Globus pallidus (tissue), 1 donor: Measurements from ENCODE around the gene PSD2.

Experiments
- DNase-seq: peaks from one replicate; pipeline ENCODE4 v3.0.0-alpha.2; 2015; ENCODE audit warnings: low spot score

Gene PSD2

DNA sequence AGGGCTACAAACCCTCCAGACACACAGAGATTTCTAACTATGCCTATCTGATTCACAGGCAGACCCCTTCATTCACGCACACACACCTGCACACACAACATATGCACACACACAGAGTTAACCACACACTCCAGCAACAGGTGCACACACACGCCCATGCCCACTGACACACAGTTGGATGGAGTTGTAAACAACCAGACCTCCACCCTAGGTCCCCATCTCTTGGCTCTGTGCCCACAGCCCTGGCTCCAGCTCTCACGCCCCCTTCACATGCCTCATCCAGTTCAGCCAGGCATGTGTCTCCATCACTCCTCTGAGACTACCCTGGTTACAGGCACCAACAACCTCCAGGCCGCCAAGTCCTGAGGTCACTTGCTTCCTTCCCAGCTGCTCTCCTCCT, 61.1 kb downstream of the PSD2 start:
- no peak for DNase-seq

DNA sequence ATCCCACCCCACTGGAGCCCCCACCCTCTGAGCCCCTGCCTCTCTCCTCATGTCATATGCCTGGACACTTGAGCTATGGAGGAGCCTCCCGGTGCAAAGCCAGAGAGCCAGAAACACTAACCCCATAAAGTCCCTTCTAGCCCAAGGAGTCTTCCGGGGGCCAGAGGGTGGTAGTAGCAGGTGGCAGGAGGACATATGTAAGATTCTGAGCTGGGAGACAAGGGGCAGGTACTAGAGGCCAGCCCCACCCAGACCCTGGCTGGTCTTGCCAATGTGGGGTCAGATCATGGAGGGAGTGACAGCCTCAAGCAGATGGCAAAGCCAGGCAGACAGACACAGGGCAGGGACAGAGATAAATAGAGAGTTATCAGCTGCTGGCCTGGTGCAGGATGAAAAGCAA, 63.4 kb downstream of the PSD2 start:
- no peak for DNase-seq

DNA sequence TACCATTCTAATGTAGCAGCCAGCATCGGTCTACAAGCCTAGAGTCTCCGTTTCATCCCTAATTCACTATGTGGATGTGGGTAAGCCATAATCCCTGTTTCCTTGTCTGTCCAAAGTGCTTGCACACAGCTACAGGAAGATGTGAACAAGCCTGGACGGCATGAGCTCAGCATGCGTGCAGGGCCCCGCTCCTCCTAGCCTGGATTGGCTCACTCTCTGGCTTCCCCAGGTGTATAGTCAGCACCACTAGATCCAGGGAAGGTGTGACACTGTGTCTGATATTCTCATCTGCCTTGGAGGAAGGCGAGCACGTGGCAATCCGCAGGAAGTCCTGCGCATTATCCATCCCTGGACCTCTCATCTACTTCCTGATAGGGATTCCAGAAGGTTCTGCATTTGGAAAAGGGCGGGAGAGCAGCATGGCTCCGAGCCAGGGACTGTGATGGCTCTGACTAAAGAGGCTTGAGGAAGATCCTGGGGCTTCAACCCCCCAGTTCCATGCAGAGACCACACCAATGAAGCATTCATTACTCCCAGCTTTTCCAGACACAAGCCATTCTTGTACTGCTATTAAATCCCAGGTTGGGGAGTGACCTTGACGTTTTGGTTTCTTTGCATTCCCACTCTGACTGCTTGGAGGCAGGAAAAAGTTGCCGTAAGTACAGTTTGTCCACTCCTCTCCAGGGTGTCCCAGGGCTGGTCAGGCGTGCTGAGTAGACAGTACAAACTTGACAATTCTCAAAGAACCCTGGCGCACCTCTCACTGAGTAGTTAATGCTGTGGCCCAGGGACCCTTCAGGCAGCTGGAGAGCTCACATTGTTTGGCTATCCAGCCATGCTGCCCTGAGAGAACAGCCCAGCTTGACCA, 65.6 kb downstream of the PSD2 start:
- DNase-seq: no peak

DNA sequence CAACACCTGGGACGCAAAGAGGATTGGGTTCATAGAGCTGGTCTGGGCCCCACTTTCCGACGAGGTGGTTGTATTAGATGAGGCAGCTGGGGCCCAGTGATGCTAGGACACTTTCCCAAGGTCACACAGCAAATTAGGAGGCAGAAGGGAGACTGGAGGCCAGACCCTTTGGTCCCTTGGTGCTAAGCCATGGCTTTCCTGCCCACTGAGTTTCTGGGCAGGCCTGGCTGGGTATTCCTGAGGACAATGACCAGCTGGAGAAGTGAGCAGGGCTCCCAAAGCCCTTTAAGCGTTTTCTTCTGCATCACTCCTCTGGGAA, 66.2 kb downstream of the PSD2 start:
- no peak for DNase-seq

DNA sequence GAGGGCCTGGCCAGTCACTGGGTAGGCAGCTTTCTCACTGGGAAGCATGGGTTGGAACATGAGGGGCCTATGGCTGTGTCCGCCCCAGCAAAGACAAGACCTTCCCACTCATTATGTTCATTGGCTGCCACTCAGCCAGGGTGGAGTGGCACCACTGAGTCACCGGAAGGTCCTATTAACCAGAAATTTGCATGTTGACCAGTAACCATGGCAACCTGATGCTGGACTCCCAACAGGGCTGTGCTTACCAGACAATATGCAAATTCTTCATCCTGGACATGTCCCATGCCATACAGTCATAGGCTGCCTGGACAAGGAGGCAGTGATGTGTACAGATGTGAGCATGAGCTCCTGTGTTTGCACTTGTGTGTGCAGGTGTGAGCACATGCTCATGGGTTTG, 66.7 kb downstream of the PSD2 start:
- no peak for DNase-seq

DNA sequence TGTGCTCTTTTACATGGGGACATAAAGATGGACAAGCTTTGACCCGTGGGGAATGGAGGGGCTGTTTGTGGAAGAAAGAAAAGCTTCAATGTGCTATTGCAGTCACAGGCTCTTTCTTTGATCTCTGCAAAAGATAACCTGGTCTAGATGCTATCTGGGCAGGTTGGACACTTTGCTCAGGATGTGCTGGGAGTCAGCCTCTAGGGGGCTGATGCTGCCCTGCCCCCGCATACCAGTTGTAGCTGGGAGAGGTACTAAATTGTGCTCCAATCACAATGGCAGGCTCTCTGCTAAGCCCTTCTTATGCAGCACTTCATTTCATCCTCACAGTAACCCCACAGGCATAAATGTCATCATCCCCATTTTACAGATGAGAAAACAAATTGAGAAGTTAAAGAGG, 67.2 kb downstream of the PSD2 start:
- DNase-seq: no peak

DNA sequence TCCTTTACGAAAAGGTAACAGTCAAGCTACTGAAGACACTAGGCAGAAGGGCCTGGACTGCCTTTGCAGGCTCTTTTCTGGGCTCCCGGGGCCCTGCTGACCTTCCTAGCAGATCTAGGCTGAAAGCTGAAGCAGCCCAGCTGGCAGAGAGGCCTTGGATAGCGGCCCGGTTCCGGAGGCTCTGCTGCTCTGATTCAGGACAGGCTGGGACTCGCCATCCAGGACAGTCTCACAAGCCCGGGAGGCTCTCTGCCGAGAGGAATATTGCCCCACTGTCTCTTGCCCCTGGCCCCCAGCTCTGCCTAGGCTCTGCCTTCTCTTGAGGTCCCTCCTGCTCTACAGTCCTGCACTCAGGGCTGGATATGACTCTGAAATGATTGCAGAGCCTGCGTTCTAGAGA, 67.8 kb downstream of the PSD2 start:
- peak; percentile 86 for DNase-seq

DNA sequence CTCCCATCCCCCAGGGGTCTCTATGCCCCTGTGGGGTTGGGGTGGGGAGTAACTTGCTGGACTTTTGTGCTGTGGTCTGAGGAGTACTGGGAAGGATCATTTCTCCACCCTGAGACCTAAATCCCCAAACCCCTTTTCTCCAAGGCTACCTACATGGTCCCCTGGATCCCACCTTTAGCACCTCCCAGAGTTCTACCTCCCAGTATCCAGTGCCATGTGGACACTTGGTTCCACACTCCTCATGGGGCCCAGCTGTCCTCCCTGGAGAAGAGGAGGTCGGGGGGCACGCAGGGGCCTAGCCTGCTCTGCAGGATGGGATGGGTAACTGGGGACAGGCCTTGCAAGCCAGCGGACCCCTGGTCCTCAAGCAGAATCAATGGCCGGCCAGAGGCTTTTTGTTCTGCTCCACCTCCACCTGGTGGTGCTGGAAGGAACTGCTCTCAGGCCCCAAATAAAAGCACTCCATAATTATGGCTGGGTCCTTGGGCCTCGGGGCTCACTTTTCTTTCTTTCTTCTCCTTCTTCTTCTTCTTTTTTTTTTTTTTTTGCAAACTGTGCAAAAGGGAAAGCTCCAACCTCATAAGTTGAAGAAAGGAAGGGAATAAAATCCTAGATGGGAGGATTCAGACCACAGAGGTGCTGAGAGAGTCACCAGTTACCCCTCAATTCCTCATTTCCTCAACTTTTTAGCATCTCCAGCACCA, 68.4 kb downstream of the PSD2 start:
- peak; percentile 77 for DNase-seq

DNA sequence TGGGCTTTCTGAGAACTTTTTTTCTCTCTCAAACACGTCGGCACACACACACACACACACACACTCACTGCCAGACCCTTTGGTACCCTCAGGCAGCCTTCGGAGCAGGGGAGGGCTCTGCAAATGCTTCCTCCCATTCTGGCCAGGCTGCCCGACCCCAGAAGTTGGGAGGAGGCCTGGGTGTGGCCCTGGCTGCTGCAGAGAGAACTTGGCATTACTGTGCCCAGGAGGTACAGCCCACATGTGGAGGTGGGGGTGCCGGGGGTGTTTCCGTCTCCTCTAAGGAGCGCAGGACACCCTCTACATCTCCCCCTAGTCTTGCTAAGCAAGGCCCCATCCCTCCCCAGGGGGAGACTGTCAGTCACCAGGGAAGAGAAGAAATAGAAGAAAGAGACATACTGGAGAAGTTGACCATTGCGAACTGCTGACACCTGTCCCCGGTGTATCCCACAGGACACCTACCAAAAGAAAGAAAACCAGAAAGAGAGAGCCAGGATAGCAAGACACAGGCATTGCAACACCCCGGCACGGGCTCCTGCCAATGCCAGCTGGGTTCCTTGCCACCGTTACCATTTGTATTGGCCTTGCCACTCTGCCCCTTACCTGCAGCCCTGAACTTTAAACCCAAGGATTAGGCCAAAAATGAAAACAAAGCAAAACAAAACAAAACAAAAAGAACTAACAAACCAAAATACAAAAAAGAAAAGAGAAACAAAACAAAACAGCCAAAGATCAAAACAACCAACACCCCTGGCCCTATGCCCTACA, 69.3 kb downstream of the PSD2 start:
- DNase-seq: no peak

DNA sequence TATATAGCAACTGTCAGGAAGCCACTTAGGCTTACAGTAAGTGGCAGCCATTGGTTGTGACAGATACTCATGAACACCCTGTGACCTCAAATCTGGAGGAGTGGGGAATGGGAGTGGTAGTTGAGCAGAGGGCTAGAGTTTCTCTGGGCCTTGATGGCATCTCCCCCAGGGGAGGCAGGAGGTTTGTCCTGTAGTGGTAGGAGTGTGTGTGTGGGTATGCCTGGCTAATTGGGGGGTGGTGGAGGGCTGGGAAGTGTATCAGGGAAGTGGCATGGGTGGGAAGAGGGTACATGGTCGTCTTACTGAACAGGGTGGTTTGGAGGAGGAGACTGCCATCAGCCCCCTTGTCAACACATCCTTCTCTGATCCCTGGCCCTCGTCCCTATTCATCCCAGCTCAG, 71.5 kb downstream of the PSD2 start:
- DNase-seq: no peak

DNA sequence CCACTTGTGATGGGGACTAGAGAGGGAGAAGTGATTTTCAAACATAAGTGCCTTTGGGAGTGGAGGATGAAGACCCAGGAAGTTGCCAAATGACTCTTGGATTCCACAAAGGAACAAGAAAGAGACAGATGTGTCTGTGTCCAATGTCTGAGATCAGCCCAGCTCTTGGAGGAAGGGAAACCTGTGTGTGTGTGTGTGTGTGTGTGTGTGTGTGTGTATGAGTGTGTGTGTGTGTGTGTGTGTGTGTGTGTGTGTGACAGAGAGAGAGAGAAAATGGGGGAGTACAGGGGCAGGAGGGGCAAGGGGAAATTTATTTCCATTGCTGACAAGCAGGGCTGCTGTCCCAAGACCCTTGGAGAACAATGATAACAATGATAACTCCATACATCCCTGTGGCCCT, 72.0 kb downstream of the PSD2 start:
- DNase-seq: no peak

DNA sequence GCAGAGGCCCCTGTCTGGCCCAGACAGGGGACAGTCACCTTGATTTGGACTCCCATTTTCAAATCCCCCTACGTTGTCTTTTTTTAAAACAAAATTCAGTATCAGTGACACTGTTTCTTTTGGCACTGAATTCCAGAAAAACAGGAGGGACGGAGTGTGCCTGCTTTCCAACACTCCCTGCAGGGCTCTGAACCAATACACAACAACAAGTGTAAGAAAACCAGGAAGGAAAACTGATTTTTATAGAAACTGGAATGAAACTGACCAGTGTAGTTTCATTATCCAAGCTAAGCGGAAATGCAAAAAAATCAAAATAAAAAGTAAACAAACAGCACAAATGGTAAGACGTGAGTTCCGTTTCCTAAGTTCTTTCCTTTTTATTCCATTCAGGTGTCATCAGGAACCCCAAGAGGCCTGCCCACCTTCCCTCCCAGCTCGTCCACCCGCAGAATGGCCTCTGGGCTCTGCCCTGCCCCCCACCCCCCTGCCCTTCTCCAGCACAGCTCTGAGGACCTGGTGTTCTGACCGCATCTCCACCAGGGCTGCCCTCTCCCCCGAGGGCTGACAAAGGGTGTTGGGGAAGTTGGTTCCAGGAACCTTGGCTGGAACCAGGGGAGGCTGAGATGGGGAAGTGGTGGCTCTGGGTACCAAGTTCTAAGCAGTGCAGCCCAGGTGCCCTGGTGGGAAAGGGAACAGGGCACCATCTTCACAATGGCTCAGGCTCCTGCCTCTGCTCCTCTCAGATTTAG, 73.6 kb downstream of the PSD2 start:
- no peak for DNase-seq

DNA sequence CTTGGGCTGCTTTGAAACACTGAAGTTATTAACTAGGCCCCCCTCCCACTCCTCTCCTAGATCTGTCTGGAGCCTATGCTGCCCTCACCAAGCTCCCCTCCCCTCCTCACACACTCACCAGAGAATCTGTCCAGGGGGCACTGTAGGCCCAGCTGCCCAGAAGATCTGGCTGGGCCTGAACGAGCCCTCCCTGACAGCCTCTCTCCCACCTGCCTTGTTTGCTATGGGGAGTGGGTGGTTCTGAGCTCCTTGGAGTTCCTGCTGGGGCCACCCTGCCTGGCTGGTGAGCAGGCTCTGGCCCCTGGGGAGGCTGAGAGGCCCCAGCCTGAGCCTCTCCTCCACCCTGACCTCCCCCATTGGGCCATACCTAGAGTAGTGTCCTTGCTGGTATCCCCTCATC, 75.1 kb downstream of the PSD2 start:
- no peak for DNase-seq

DNA sequence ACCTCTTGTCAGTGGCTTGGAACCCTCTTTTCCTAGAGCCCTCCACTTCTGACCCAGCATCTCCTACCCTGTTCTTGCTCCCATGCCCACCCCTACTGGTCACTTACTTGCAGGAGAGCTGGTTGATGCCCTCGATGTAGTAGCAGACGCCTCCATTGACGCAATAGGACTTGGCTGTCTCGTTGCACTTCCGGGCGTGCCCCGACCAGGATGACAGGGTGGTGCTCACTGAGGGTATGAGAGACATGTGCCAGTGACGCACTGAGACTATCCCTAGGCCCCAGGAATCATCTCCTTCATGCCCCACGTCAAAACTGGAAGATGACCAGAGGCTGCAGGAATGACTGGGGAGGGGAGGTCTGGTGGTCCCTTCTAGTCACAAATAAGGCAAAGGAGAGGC, 76.0 kb downstream of the PSD2 start:
- DNase-seq: no peak

DNA sequence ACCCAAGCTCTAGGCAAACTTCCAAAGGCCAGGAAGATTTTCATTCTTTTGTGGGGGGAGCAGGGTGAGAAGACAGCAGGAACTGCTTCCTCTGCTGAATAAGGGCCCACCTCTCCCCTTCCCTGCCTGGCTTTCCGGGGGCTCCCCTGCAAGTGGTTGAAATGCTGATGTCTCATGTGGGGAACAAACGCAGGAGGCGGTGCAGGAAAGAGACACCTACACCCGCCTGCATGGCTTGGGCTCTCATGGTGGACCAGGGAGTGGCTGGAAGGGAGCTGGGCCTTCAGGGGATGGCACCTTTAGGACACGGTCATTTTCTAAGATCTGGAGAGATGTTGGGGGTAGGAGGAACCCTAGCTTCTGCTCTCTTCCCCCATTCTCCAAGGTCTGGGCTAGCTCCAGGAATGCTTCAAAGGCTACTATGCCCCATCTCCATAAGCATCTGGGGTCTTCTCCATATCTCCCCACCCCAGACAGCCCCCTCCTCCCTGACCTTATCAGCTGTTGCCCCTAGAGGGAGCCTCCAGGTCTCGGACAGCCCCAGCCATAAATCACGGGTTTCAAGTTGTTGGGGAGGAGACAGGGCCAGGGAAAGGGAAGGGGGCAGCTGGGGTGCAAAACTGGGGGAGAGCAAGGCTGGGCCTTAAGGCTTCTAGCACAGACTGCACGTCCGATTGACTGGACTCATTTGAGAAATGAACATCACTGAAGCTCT, 76.6 kb downstream of the PSD2 start:
- no peak for DNase-seq

DNA sequence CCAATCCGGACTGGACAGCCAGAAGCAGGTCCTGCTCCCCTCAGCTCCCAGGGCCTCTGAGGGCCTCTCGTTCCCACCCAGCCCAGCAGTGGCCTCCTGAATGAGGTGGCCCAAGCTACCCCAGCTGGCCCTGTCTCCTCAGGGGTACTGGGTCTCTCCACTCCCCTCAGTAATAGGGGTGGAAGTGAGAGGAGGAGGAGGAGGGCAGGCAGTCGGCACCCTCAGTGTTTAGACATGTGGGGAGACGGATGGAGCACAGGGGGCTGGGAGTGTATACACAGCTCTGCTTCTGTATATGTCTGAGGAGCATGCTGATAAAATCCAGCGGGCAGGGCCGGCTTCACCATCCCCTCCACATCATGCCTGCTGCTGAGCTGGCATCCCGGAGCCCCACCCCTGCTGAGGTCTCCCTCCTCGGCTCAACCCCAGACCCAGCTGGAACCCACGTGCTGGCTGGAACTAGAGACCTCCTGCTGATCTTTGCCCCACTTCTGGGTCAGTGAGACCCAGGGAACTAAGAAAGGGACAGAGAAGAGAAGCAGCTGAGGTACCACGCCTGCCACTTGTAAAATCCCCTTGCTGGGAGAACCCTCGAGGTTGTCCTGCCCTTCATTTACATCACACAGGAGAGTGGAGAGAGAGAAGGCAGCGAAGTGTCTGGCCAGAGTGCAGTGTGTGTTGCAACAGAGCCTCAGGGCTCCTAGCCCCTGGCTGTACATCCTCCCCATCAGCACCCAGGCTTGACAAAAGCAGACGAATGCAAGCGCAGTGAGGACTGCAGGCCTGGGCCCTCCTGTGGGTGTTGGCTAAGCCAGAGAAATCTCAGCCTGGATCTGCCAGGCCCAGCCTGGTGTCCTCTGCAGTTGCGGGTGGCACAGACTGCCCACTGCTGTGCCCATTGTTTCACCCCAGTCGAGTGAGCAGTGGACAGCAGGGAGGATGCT, 77.5 kb downstream of the PSD2 start:
- no peak for DNase-seq

DNA sequence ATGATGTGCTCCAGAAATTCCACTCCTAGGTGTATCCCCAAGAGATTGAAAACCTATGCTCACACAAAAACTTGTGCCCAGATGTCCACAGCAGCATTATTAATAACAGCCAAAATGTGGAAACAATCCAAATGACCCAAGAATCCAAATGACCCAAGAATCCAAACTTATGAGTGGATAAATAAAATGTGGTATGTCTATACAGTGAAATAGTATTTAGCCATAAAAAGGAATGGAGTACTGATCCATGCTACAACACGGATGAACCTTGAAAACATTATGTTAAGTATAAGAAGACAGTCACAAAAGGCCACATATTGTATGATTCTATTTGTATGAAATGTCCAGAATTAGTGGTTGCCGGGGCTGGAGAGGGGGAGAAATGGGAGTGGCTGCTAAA, 80.3 kb downstream of the PSD2 start:
- no peak for DNase-seq

DNA sequence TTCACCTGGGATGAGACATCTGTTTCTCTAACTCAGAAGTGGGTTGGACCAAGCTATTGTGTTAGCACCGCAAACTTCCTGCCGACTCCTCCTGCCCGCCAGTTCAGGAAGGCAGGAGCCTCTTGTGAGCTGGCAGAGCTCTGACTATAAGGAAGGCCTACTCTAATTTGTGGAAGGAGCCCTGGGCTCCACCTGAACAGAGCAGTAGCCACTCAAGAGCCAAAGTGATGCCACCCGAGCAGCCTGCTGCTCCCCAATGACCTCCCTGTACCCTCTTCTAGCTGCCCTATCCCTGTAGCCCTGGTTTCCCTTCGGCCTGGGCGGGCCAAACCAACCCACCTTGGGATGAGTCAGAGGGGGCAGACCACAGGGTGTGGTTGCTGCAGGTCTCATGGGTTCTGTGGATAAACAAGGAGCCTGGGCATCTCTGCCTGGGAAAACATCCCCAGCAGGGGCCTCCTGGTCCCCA, 81.6 kb downstream of the PSD2 start:
- no peak for DNase-seq

DNA sequence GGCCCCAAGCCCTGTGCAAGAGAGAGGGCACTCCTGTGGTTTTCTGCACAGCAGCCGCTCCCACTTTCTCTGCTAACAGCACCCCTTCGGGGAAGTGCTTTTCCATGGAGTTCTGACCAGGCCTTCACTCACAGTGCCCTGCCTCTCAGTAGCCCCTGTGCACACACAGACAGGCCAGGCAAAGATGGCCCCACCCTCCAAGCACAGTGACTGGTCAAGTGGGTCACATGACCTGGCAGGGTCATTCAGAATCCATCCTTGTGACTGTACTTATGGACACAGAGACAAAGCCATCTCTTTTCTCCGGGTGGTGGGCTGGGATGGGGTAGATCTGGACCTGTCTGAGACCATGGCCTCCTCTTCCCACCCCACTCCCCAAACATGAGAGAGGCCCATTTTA, 82.5 kb downstream of the PSD2 start:
- peak; percentile 20 for DNase-seq

DNA sequence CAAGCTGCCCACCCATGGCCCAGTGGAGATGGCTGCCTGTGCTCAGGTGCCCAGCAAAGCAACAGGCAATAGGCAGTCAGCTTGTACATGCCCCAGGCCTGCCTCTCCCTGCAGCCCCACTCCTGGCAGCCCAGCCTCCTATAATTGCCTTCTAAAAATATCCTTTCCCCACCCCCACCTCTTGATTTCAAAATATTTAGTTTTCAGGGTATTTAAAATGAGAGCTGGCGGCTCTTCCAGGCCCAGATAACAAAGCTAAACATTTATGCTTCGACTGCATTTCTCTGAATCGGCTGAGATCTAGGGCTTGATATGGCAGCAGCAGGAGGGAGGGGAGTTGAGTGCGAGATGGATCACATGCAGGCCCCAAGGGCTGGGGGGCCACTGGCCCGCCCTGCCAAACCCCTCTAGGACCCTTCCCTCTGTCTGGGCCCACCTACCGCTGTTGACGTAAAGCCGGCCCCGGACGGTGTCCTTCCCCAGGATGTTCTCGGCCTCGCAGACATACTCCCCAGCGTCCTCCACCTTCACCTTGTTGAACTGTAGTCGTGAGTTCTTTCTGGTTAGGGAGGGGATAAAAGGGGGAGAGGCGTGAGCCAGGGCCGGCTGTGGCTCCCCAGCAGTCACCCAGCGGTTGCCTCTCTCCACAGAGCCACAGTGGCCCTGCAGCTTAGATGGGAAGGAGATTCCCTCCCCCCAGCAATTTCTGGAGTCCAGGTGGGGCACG, 85.0 kb downstream of the PSD2 start:
- no peak for DNase-seq
